Endometrial microvascular endothelial cells (primary cell): ENCODE data around the gene OPCML. TPM values are rescaled to one million over a fixed set of nuclear protein-coding genes. Genes with fewer than 3 reads are reported as not detected.

ENCODE experiments used
- in situ Hi-C: cut with HindIII; loops from 2 replicates; pipeline ENCODE4 v1.10.0; 2017; ENCODE audit warnings: low sequenced_read_pairs, low pct_unique_long_range_greater_than_20kb; ENCODE audit errors: inconsistent ontology term
- total RNA-seq: library from RNA; depleted of rRNA; stranded (reverse); fragments of >200 nt; gene quantifications from one replicate; pipeline ENCODE4 v1.2.3, GENCODE V29; 2015; ENCODE audit errors: inconsistent ontology term

The OPCML gene
- total RNA-seq, 1 donor from 2014 or later, result not detected

- in situ Hi-C loops, result no loop called here
Measured at GRCh38 chr11:133269267-133269666, 263.0 kb downstream of the OPCML start.

- in situ Hi-C loops, result no loop called here
Measured at GRCh38 chr11:133266986-133267385, 265.3 kb downstream of the OPCML start.

DNA sequence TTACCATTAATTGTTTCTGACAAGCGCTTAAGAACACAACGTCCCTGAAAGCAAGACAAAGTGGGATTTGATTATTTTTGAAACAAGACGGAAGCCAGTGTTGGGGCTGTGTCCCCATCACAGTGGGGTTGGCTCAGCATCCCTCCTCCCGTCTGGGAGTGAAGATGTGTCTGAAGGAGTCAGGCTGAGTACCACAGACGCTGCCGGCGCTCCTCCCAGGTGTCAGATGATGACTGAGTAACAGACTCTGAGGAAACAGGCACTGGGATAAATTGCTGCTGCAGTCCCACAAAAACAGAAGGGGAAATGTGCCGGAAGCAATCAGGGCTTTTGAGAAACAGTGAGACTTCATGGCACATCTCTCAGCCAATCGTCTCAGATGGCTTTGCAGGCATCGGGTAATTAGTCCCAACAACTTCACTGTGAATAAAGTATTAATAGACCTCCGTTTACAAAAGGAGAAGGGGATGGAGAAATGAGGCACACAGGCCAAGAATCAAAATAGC is 266.7 kb downstream of the OPCML start:
- in situ Hi-C loops, result no loop called here

GRCh38 chr11:133263332-133263731 is 269.0 kb downstream of the OPCML start:
- in situ Hi-C loops, result no loop called here

DNA sequence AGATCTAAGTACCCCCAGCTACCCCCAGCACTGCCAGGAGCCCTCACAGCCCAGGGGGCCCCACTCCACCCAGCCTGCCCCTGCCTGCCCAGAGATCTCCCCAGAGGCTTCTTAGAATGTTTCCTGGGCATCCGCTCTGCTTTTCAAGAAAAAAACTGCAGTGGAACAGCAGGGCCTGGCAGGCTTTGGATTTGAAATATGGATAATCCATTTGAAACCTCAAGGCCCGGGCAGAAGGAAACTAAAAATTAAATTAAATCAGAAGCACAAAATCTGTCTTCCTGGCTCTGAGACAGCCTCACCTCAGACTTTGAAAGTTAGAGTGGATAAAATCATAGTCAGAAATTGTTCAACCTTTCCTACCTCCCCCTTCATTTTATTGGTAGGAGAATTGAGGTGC is 273.6 kb downstream of the OPCML start:
- in situ Hi-C loops, result no loop called here

DNA sequence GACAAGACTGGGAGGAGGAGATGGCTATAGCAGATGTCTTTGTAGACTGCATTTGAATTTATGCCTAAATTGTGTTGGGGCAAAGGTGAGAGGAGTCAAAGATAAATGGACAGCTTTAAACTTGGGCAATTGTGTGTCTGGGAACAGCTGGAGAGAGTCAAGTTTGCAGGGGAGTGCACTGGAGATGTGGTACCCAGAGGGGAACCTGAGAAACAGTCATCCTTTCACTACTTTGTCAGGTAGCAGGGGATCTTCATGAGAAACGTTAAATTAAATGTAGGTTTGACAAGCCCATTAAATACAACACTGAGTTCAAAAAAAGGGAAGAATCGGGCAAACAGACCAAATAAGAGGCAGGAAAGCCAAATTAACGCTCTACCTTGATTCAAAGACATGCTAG is 277.7 kb downstream of the OPCML start:
- in situ Hi-C loops, result no loop called here

- in situ Hi-C loops, result no loop called here
Measured at GRCh38 chr11:133253570-133253969, 278.7 kb downstream of the OPCML start.

DNA sequence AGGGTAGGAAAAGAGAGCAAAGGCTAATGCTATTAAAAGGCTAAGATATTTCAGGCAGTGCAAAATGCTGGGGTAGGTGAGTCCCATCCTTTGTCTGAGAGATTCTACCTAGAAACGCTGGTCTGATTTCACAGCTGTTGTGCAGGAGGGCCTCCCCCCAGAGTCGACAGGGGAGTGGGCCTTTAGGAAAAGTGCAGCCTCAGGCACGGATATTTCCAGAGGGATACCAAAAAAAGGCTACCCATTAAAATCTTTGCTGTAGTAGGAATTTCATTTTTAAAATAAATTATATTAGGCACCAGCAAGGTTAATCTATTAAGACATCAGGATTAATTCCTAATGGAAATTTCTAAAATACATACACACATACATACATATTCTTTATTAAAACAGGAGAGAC is 280.5 kb downstream of the OPCML start:
- in situ Hi-C loops, result no loop called here

- in situ Hi-C loops, result no loop called here
Measured at GRCh38 chr11:133249530-133249929, 282.8 kb downstream of the OPCML start.

DNA sequence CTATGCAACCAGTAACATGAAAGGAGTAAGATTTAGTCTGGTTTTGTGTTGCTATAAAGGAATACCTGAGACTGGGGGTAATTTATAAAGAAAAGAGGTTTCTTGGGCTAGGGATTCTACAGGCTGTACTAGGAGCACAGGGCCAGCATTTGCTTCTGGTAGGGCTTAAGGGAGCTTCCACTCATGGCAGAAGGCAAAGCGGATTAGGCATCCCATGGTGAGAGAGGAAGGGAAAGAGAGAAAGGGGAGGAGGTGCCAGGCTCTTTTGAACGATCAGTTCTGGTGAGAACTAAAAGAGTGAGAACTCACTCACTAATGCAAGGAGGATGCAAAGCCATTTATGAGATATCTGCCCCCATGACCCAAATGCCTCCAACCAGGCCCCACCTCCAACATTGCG is 283.2 kb downstream of the OPCML start:
- in situ Hi-C loops, result no loop called here

DNA sequence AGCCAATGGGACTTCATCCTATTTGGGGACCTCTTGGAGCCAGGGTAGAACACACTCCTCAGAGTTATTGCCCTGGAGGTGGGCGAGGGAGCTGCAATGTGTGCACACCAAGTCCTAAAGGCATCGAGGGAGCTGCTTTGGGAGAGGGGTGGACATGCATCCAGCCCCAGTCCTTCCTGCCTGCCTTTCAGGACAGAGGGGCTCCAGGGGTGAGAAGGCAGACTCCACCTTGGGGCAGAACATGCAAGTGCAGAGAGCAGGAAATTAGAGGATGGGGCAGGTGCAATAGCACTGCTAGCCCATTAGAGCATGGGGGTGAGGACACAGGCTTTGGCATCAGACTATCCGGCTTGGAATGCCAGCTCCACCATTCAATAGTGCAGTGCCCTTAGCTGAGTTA is 288.5 kb downstream of the OPCML start:
- in situ Hi-C loops, result no loop called here

GRCh38 chr11:133240908-133241655 is 291.2 kb downstream of the OPCML start:
- in situ Hi-C loops, result no loop called here

- in situ Hi-C loops, result no loop called here
Measured at GRCh38 chr11:133239575-133239974, 292.7 kb downstream of the OPCML start.

DNA sequence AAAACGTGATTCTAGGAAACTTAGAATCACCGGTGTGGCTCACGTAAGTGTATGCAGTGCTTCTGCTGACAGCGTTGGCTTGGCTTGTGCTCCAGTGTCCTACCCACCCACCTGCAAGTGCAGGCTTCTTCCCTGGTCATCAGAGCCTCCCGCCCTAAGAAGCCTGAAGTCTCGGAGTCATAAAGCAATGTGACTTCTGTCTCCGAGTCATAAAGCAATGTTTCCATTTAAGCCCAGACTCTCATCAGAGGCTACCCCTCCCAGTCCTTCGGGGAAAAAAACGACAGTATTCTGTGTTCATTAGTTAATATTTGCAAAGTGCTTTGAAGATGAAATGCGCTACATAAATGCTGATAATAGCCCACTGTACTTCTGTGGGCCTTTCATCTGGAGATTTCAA is 293.8 kb downstream of the OPCML start:
- in situ Hi-C loops, result no loop called here

- in situ Hi-C loops, result no loop called here
Measured at GRCh38 chr11:133238027-133238426, 294.3 kb downstream of the OPCML start.

GRCh38 chr11:133235381-133235780 is 296.9 kb downstream of the OPCML start:
- in situ Hi-C loops, result no loop called here

GRCh38 chr11:133234883-133235282 is 297.4 kb downstream of the OPCML start:
- in situ Hi-C loops, result no loop called here

DNA sequence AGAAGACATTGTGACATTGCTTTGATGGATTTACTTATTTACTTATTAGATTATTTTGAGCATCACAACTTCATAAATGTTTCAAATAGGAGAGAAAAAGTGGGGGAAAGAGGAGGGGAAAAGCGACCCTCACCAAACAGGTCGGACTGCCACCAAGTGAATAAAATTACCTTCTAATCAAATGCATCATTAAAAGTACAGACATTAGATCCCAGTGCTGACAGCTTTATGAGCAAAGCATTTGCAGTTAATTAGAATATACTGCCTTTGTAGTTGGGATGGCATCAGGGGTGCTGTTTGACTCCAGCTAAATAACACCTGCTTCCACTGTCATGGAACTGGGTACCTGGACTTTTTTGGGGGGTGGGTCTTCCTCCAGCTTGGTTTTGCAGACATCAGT is 299.6 kb downstream of the OPCML start:
- in situ Hi-C loops, result no loop called here

- in situ Hi-C loops, result no loop called here
Measured at GRCh38 chr11:133230431-133230830, 301.9 kb downstream of the OPCML start.

DNA sequence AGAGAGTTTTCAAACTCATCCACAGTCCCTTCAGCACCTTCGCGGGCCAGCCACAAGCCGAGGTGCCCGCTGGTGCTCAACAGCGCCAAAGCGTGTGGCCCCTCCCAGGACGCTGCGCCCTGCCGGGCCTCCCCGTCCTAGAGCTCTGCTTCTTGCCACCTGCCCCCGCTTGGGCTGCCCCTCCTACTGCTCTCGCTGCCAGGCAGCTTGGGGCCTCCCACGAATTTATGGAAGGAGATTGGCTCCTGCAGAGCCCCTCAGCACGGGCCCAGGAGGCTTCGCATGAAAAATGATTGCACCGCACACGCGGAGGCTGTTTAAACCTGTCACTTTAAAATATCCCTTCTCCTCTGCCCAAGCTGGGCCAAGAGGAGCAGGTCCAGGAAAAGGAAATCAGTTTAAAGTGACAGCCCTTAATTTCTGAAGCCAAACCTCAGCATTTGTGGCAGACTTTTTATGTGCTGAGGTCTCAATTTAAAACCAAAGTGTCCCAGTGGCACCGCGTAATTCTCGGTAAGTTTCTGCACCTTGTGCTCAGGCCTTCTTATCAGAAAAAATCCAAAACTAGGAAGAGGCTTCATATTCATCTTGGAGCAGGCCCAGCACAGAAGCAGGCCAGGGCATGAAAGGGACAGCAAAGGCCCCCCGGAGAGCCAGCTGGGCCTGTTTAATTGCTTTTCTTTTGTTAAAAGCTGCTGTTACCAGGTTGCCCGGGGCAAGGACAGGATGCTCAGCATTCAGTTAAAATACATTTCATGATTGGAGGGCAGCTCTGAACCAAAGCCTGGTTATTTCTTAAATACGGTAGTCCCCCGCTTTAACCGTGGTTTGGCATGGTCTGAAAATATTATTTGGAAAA is 303.6 kb downstream of the OPCML start:
- in situ Hi-C loops, result no loop called here
